Measurements from ENCODE around the gene FAXC.
"Not testable (repeated sequence)": the region's sequence is repeated elsewhere in the genome, so short reads cannot be mapped to it uniquely, and the experiment has no call there.

FAXC gene

GRCh38 chr6:99285881-99286280 is 63.6 kb downstream of the FAXC start:
- DNase-seq (ENCODE audit: low spot score), result no peak

- peak; percentile 25 for DNase-seq (ENCODE audit: low spot score)
Measured at GRCh38 chr6:99282479-99283062, 66.9 kb downstream of the FAXC start.

GRCh38 chr6:99276747-99277146 is 72.7 kb downstream of the FAXC start:
- no peak for DNase-seq (ENCODE audit: low spot score)

GRCh38 chr6:99270826-99271225 is 78.6 kb downstream of the FAXC start:
- DNase-seq (ENCODE audit: low spot score), result no peak

GRCh38 chr6:99270030-99270429 is 79.4 kb downstream of the FAXC start:
- no peak for DNase-seq (ENCODE audit: low spot score)

DNA sequence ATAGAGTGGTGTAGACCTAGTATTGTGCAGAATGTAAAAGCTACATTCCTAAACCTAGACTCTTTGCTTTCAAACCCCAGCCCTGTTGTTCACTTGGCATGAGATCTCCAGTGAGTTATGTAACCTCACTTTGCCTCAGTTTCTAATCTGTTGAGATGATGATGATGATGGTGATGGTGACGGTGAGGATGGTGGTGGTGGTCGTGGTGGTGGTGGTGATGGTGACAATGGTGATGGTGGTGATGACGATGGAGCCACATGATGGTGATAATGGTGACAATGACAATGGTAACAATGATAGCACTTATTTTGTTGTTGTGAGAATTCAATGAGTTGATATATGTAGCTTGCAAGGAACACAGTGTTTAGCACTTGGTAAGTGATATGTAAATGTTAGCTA is 80.3 kb downstream of the FAXC start:
- DNase-seq (ENCODE audit: low spot score), result no peak

GRCh38 chr6:99266996-99267395 is 82.5 kb downstream of the FAXC start:
- DNase-seq (ENCODE audit: low spot score), result not testable (repeated sequence)

DNA sequence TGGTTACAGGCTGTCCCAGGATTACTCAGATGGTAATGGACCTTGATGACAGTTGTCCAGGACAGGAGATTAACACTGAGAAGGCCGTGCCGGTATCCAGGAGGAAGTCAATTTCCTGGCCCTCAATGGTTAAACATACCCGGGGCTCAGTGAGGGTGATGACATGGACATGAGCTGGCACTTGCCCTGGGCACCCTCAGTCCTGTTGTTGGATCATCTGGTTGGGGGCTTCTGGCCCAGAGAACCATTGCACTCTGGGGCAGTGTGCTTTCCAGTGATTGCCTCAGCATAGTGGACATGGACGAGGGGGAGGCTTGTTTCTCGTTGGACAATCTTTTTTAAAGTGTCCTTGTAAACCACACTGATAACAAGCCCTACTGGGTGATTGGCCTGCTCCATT is 84.0 kb downstream of the FAXC start:
- not testable (repeated sequence) for DNase-seq (ENCODE audit: low spot score)

DNA sequence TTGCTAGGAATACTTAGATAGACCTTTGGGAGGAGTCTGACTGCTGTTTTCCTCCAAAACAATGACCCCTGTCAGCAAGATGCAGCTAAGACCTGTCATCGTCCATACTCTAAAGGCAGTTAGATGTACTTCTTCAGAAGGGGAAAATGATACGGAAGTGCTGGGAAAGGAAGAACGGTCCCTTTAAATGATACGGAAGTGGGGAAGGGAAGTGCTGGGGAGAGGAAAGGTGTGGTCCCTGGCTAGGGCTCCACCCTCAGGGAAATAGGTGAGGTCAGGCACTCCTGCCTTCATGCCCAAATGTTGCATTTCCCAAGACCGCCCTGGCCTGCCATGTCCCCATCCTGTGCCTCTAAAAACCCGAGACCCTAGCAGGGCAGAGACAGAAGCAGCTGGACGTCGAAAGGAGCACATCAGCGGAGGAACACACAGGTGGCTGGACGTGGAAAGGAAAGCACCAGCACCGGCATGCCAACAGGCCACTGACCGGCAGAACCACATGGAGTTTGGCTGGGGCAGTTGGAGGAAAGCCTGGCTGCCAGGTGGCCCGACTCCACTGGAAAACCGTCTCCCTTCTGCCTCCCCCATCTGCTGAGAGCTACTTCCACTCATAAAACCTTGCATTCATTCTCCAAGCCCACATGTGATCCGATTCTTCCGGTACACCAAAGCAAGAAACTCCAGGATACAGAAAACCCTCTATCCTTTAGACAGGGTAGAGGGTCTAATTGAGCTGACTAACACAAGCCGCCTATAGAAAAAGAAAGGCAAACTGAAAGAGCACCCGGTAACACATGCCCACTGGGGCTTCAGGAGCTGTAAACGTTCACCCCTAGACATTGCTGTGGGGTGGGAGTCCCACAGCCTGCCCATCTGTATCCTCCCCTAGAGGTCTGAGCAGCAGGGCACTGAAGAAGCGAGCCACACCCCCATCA is 94.6 kb downstream of the FAXC start:
- DNase-seq (ENCODE audit: low spot score), result no peak

DNA sequence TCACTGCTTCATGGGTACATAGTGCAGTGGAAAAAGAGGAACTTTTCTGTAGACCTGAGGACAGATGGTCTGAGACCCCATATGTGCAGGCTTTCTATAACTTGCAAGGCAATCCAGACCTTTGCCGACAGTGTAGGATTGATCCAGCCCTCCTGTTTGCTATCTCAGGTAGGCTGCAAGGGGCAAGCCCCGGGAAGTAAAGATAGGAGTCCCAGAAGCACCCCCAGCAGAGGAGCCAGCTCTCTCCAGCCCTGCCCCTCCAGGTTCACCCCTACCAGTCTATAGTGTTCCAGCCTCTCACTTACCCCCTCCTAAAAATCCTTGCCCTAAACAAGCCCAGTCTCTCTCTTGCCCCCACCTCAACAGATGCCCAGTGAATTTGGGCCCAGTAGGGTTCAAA is 96.2 kb downstream of the FAXC start:
- no peak for DNase-seq (ENCODE audit: low spot score)

GRCh38 chr6:99252421-99252820 is 97.1 kb downstream of the FAXC start:
- no peak for DNase-seq (ENCODE audit: low spot score)

DNA sequence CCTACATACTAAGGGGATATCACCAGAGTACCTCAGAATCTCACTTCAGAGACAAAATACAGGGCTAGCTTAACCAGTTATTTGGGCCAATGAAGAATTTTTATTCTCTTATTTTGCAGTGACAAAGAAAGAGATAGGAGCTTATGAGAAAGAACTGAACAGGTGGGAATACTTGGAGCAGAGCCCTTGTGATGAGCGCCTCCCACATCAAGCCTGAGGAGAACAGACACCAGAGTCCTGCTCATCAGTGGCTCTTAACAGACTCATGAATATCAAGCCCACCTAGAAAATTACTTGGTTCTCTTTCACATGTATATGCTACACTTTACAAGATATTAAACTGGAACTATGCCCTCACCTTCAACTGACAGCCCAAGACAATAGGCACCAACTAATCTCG is 99.0 kb downstream of the FAXC start:
- no peak for DNase-seq (ENCODE audit: low spot score)

- DNase-seq (ENCODE audit: low spot score), result no peak
Measured at GRCh38 chr6:99246602-99247001, 102.9 kb downstream of the FAXC start.

GRCh38 chr6:99241905-99242534 is 107.5 kb downstream of the FAXC start:
- peak; percentile 7 for DNase-seq (ENCODE audit: low spot score)

- DNase-seq (ENCODE audit: low spot score), result no peak
Measured at GRCh38 chr6:99236010-99236409, 113.5 kb downstream of the FAXC start.

DNA sequence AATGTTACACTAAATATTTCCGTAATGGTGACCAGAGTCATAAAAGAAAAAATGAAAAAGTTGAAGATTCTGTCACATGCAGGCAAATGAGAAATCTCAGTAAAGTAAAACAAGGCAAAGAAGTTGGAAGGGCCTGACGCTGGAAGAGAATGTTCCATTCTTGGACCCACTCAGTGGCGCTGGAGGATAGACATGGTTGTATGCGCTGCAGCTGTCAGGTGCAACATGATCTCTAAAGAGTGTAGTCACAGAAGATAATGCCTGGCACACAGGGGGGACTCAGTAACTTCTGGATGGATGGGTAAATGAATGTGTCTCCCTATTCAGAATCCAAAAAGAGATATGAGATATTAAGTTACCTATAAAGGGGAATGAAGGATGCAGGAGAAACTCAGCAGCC is 116.3 kb downstream of the FAXC start:
- DNase-seq (ENCODE audit: low spot score), result no peak

DNA sequence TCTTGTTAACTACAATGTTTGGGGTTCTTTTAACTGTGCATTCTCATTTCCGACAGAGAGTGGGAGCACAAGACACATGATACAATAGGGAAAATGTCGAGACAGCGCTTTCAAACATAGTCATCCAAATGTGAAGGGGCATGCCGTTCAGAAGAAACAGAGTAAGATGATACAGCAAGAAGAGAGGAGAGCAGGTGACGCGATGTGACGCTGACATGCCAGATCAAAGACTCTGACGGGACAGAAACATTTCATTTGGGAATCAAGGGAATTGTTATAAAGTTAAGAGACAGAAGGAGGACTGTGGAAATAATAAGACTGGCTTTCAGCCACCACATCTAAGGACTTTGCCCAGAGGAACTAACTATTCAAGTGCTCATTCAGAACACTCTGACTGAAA is 117.4 kb downstream of the FAXC start:
- DNase-seq (ENCODE audit: low spot score), result no peak

DNA sequence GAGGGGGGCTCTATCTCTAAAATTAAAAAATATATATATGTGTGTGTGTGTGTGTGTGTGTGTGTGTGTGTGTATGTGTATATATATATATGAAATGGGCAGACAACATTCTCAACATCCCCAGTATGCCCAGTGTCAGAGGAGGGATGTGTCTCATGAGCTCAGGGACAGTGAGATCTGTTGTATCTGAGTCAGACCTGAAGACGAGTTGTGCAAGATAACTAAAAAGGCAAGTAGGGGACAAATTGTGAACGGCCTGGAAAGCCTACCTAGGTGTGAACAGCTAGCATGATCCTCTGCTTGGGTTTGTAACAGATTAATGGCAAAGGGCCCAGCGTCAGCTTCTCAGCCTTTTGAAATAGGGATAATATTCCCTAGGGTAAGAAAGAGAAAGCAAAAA is 124.3 kb downstream of the FAXC start:
- DNase-seq (ENCODE audit: low spot score), result no peak
